Measurements from ENCODE around the gene SLC28A3. TPM values are rescaled to one million over a fixed set of nuclear protein-coding genes. Genes with fewer than 3 reads are reported as not detected.
"Not testable (repeated sequence)": the region's sequence is repeated elsewhere in the genome, so short reads cannot be mapped to it uniquely, and the experiment has no call there.

The SLC28A3 gene
- total RNA-seq, 4 donors from 2014 or later = 0.15 to 0.22 TPM; not detected in 2

DNA sequence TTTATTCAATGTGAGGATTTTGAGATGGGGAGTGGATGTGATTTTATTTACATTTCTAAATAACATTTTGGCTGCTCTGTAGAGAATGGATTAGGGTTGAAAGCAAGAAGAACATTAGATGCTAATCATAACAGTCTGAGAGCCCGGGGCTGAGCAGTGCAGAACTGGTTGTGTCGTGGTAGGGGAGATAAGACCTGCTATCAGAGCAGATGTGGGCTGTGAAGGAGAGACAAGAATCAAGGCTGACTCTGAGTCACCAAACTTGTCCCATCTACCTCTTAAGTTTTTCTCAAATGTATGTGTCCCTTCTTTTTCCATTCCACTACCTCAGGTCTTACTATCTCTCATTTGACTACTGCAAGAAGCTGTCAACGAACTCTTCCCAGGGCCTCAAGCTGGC is 35.4 kb upstream of the SLC28A3 start:
- no peak overlapping the region for H3K27ac ChIP-seq
- no peaks in the 10 kb centered on the region for H3K4me1 ChIP-seq
- intact Hi-C loops (cut with DNase I) = no loop called here
- WGBS, 2 donors = 67 to 75% methylated on average over 3 of the region's 3 CpGs
- no peak for TF ChIP-seq POLR2A (IDR thresholded peaks at IDR 0.05)
- TF ChIP-seq, protein P1, sequence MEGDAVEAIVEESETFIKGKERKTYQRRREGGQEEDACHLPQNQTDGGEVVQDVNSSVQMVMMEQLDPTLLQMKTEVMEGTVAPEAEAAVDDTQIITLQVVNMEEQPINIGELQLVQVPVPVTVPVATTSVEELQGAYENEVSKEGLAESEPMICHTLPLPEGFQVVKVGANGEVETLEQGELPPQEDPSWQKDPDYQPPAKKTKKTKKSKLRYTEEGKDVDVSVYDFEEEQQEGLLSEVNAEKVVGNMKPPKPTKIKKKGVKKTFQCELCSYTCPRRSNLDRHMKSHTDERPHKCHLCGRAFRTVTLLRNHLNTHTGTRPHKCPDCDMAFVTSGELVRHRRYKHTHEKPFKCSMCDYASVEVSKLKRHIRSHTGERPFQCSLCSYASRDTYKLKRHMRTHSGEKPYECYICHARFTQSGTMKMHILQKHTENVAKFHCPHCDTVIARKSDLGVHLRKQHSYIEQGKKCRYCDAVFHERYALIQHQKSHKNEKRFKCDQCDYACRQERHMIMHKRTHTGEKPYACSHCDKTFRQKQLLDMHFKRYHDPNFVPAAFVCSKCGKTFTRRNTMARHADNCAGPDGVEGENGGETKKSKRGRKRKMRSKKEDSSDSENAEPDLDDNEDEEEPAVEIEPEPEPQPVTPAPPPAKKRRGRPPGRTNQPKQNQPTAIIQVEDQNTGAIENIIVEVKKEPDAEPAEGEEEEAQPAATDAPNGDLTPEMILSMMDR (IDR thresholded peaks at IDR 0.05) = no peak
- no peaks in the 10 kb centered on the region for H3K9me3 ChIP-seq
- no peaks in the 10 kb centered on the region for H3K27me3 ChIP-seq
- no peak for DNase-seq
- no peak overlapping the region for H3K4me3 ChIP-seq (replicated peaks in 1 of 3)
- H3K36me3 ChIP-seq = no peaks in the 10 kb centered on the region

- TF ChIP-seq, protein P1 (IDR thresholded peaks at IDR 0.05) = no peak
- intact Hi-C loops (cut with DNase I) = no loop called here
- H3K4me3 ChIP-seq (replicated peaks in 1 of 3) = no peak overlapping the region
- 78 to 79% methylated on average over 2 of the region's 2 CpGs for WGBS, 2 donors
- H3K27ac ChIP-seq = no peak overlapping the region
- DNase-seq = no peak
- H3K4me1 ChIP-seq = no peaks in the 10 kb centered on the region
- no peaks in the 10 kb centered on the region for H3K9me3 ChIP-seq
- H3K36me3 ChIP-seq = no peaks in the 10 kb centered on the region
- no peaks in the 10 kb centered on the region for H3K27me3 ChIP-seq
Observed at GRCh38 chr9:84374516-84374915, 34.0 kb upstream of the SLC28A3 start.

DNA sequence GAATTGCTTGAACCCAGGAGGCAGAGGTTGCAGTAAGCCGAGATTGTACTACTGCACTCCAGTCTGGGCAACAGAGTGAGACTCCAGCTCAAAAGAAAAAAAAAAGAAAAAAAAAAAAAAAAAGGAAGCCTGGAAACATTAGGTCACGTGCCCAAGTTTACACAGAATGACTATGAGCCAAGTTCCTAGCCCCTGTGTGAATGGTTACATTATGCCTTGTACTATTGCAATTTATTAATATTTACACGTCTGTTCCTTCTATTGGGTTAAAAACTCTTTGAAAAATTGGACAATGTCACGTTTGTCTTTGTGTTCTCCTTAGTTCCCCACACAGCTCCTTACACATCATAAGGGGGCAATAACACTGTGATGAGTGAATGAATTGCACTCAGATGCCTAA is 33.5 kb upstream of the SLC28A3 start:
- intact Hi-C loops (cut with DNase I) = no loop called here
- Histone ChIP-seq H3K4me3 (replicated peaks in 1 of 3) (no peak overlapping the region), H3K27me3 (no peaks in the 10 kb centered on the region), H3K4me1 (no peaks in the 10 kb centered on the region), H3K36me3 (no peaks in the 10 kb centered on the region), H3K27ac (no peak overlapping the region), H3K9me3 (no peaks in the 10 kb centered on the region)
- no peak for TF ChIP-seq POLR2A (IDR thresholded peaks at IDR 0.05)
- TF ChIP-seq, protein P1 (IDR thresholded peaks at IDR 0.05) = no peak
- 63 to 74% methylated on average over 4 of the region's 4 CpGs for WGBS, 2 donors
- DNase-seq = no peak

DNA sequence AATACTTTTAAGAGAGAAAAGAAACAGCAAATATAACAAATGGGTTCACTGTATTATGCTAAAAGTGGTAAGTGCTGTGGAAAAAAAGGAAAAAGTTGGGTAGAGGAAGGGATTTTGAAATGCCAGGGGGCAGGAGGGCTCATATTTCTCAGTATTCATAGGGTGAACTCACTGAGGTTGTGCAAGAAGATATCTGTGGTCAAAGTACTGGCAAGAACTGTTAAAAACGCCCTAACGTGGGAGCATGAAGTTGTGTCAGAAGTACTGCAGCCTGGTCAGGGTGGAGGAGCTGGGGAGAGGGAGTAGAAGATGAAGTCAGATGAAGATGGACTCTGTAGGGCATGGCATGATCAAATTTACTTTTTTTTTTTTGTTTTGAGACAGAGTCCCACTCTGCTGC is 31.2 kb upstream of the SLC28A3 start:
- intact Hi-C loops (cut with DNase I) = no loop called here

GRCh38 chr9:84368601-84369000 is 28.0 kb upstream of the SLC28A3 start:
- H3K4me3 ChIP-seq (replicated peaks in 1 of 3) = no peak overlapping the region
- H3K27ac ChIP-seq = no peak overlapping the region
- intact Hi-C loops (cut with DNase I) = no loop called here
- H3K4me1 ChIP-seq = no peaks in the 10 kb centered on the region
- DNase-seq = no peak
- WGBS, 2 donors = 89% methylated on average over 3 of the region's 3 CpGs
- no peaks in the 10 kb centered on the region for H3K36me3 ChIP-seq
- TF ChIP-seq, protein P1 (IDR thresholded peaks at IDR 0.05) = no peak
- H3K27me3 ChIP-seq = no peaks in the 10 kb centered on the region
- H3K9me3 ChIP-seq = no peaks in the 10 kb centered on the region

More for the DNA sequence above, 31.2 kb upstream of the SLC28A3 start:
- Histone ChIP-seq H3K27ac (no peak overlapping the region), H3K4me1 (no peaks in the 10 kb centered on the region), H3K36me3 (no peaks in the 10 kb centered on the region), H3K27me3 (no peaks in the 10 kb centered on the region), H3K4me3 (replicated peaks in 1 of 3) (no peak overlapping the region), H3K9me3 (no peaks in the 10 kb centered on the region)
- no peak for DNase-seq
- TF ChIP-seq, protein P1 (IDR thresholded peaks at IDR 0.05) = no peak
- no peak for TF ChIP-seq POLR2A (IDR thresholded peaks at IDR 0.05)
- WGBS, 2 donors = 68 to 72% methylated on average over 2 of the region's 2 CpGs

DNA sequence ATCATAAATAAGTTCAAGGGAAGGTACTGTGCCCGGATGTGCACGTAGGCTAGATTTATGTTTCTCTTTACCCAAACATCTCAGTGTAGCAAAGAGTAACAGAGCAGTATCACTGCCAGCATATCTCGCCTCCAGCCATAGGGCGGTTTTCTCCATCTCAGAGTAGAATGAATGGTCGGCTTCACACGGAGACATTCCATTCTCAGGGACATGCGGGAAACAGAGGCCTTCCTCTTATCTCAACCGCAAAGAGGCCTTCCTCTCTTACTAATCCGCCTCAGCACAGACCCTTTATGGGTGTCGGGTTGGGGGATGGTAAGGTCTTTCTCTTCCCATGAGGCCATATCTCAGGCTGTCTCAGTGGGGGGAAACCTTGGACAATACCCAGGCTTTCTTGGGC is 27.2 kb upstream of the SLC28A3 start:
- H3K36me3 ChIP-seq; H3K4me1 ChIP-seq; DNase-seq; intact Hi-C loops (cut with DNase I); H3K9me3 ChIP-seq; H3K4me3 ChIP-seq (replicated peaks in 1 of 3); H3K27ac ChIP-seq; H3K27me3 ChIP-seq: not testable (repeated sequence)
- 73 to 76% methylated on average over 10 of the region's 10 CpGs for WGBS, 2 donors

All from thyroid gland (tissue), 4 donors.